OCI-LY7 (cell line): Measurements from ENCODE around the gene SRPRA.

ENCODE experiments used
- CTCF ChIP-seq: fragments of 200-600 bp; sonication (generic); conservative IDR thresholded peaks from 2 replicates; pipeline ENCODE4 v1.5.1; 2014; ENCODE audit warnings: mild to moderate bottlenecking, antibody characterized with exemption, low read length, moderate library complexity, mixed read lengths
- EZH2phosphoT487 ChIP-seq: fragments of 200-600 bp; sonication (generic); IDR thresholded peaks from 2 replicates; pipeline ENCODE4 v1.6.1; 2018; ENCODE audit warnings: low read depth, borderline replicate concordance, mild to moderate bottlenecking, mixed run types, antibody characterized with exemption, low read length, moderate library complexity, mixed read lengths

DNA sequence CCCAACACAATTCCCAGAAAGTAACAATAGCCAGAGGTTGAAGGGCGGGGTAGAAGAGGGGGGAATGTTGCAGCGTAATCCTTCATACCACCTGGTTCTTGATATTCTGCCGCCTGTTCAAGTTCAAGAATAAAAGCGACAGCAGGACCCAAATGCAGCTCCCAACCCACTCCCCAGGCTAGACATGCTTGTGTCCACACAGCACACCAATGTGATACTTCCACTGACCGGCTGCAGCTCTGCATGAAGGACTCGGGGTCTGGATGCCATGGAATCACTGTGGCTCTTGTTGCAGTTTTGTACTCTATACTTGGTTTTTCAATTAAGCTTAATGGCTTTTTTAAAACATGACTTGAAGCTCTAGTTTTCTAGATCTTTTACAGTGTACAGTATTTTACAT is 6.5 kb downstream of the SRPRA start:
- TF ChIP-seq CTCF (no peak), EZH2phosphoT487 (no peak)
